Upper lobe of right lung (tissue), 1 donor: ENCODE measurements around the gene TRA2A. TPM values are rescaled to one million over a fixed set of nuclear protein-coding genes. Genes with fewer than 3 reads are reported as not detected.

Experiments used
- ATAC-seq: fragments of 200-7000 bp; cut with Tn5 transposase; one replicate; pipeline ENCODE4 v1.9.1; 2020; ENCODE audit warnings: mild to moderate bottlenecking, moderate library complexity
- DNase-seq: peaks from one replicate; pipeline ENCODE4 v3.0.0-alpha.2; 2020
- H3K27ac ChIP-seq: fragments of 200-600 bp; one replicate; pipeline ENCODE4 v1.8.0; 2022
- H3K27me3 ChIP-seq: fragments of 200-600 bp; one replicate; pipeline ENCODE4 v1.8.0; 2022; ENCODE audit warnings: mild to moderate bottlenecking
- H3K36me3 ChIP-seq: fragments of 200-600 bp; one replicate; pipeline ENCODE4 v1.8.0; 2022
- H3K4me1 ChIP-seq: fragments of 200-600 bp; one replicate; pipeline ENCODE4 v1.8.0; 2022
- H3K4me3 ChIP-seq: fragments of 200-600 bp; one replicate; pipeline ENCODE4 v1.8.0; 2022; ENCODE audit warnings: mild to moderate bottlenecking
- H3K9me3 ChIP-seq: fragments of 200-600 bp; one replicate; pipeline ENCODE4 v1.8.0; 2022
- intact Hi-C: fragments of 100-400 bp; cut with DNase I; formaldehyde crosslinking; loops from one replicate; pipeline ENCODE4 v1.11.0; 2022
- total RNA-seq: library from RNA; stranded (reverse); fragmentation: NEBNext Ultra II Directional; extraction: Animal tissue kit (Norgen Biotek cat#: 25700); gene quantifications from one replicate; pipeline ENCODE4 v1.2.1, GENCODE V29; 2021
- TF ChIP-seq, protein P1 (sequence below): fragments of 200-600 bp; IDR thresholded peaks from one replicate; pipeline ENCODE4 v1.8.0; 2022; ENCODE audit warnings: antibody characterized with exemption
- donor health status: DM: no; HTN: yes; CAD: no; lungs with severe emphysema.

TRA2A gene
- total RNA-seq, 1 donor from 2014 or later = 71.6 TPM

DNA sequence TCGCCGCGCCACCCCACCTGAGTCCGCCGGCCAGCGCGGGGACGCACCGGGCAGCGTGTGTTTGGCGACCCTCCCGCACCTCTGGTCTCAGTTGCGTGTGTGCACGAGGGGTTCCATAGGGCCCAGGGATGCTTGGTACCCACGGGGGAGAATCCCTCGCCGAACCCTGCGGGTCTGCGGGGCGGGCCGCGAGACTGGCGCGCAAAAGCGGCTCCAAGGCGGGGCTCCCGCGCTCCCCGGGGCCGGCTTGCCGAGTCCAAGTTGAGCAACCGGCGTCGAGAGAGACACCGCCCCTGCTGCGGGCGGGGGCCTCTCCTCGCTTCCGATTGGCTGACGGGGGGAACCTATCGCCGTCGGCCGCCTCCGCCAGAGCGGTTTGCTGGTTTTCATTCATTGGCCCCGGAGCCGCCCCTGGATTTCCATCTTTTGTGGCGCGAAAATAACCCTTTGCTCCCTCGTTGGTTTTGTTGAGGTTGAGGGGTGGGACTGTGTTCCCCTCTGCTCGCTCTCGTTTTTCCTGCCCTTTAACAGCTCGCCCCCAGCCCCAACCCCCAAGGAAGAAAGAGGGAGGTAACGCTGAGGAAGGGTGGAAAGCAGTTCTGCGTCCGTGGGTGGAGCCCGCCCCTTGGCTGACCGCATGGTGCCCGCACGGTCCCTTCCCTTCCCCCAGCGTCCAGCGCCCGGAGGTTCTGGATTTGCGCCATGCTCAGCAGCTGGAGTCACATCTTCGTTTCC is 57.5 kb downstream of the TRA2A start:
- Histone ChIP-seq H3K36me3 (no peaks in the 10 kb centered on the region), H3K27ac (no peak overlapping the region), H3K27me3 (peaks cover 100% of the 10 kb centered on the region), H3K4me1 (peaks cover 29% of the 10 kb centered on the region), H3K9me3 (no peaks in the 10 kb centered on the region), H3K4me3 (peak overlapping the region; percentile 25)
- DNase-seq = peak; percentile 86
- peak; percentile 92 for ATAC-seq
- intact Hi-C loops = no loop called here
- TF ChIP-seq, protein P1, sequence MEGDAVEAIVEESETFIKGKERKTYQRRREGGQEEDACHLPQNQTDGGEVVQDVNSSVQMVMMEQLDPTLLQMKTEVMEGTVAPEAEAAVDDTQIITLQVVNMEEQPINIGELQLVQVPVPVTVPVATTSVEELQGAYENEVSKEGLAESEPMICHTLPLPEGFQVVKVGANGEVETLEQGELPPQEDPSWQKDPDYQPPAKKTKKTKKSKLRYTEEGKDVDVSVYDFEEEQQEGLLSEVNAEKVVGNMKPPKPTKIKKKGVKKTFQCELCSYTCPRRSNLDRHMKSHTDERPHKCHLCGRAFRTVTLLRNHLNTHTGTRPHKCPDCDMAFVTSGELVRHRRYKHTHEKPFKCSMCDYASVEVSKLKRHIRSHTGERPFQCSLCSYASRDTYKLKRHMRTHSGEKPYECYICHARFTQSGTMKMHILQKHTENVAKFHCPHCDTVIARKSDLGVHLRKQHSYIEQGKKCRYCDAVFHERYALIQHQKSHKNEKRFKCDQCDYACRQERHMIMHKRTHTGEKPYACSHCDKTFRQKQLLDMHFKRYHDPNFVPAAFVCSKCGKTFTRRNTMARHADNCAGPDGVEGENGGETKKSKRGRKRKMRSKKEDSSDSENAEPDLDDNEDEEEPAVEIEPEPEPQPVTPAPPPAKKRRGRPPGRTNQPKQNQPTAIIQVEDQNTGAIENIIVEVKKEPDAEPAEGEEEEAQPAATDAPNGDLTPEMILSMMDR = no peak

DNA sequence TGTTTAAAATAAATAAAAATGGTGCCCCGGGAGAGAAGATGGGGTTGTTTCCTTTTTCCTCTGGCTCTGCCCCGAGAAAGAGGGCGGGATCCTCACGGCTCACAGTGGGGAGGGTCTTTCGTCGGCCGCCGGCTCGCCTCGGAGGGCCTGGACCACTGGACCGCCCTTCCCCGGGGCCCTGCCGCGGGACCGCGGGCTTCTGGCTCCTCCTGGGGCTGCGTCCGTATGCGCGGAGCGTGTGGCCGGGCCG is 58.0 kb downstream of the TRA2A start:
- Histone ChIP-seq H3K36me3 (no peaks in the 10 kb centered on the region), H3K4me1 (peaks cover 32% of the 10 kb centered on the region), H3K9me3 (no peaks in the 10 kb centered on the region), H3K4me3 (peak overlapping the region; percentile 25), H3K27me3 (peaks cover 100% of the 10 kb centered on the region), H3K27ac (no peak overlapping the region)
- intact Hi-C loops = no loop called here
- ATAC-seq (peak; percentile 44), DNase-seq (no peak)
- TF ChIP-seq, protein P1 = no peak

DNA sequence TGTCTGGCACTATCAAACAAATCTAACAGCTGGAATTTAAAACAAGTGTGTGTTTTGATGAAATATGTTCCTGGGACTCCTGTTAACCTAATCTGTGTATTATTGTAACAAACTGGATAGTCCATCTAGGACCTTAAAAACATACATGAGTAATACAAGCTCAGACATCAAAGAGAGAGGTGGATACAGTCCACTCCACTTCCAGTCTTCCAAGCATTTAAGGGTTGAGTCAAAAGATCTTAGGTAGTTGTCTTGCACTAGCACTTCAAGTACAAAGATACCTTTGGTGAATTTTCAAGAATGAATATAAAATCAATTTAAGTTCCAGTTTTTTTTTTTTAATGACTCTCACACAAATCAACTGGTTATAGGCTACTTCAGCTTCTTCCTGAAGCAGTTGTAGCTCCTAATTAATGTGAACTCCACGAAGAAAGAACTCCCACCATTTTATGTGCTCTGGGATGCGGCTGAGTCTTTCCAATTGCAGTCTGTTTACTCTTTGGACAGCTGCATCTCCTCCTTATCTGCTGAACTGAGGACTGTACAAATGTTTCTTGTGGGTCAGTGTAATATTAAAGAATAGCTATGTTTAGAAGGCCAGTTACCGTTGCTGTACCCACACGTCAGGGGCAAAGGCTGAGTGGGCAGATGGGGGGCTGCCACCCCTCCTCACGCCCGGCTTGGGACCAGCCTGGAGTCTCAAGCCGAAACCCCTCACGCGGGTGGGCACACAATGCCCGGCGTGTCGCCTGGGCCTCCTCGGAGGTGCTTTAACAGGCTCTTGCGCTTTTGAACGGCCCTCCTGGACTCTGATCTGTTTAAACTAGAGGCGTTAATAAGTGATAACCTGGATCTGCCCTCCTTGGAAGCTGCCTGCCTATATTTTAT is 58.6 kb downstream of the TRA2A start:
- H3K36me3 ChIP-seq = no peaks in the 10 kb centered on the region
- H3K27ac ChIP-seq = no peak overlapping the region
- DNase-seq = no peak
- H3K4me3 ChIP-seq = no peak overlapping the region
- no peak for ATAC-seq
- peaks cover 37% of the 10 kb centered on the region for H3K4me1 ChIP-seq
- H3K27me3 ChIP-seq = peaks cover 100% of the 10 kb centered on the region
- intact Hi-C loops = no loop called here
- TF ChIP-seq, protein P1 = no peak
- H3K9me3 ChIP-seq = no peaks in the 10 kb centered on the region

DNA sequence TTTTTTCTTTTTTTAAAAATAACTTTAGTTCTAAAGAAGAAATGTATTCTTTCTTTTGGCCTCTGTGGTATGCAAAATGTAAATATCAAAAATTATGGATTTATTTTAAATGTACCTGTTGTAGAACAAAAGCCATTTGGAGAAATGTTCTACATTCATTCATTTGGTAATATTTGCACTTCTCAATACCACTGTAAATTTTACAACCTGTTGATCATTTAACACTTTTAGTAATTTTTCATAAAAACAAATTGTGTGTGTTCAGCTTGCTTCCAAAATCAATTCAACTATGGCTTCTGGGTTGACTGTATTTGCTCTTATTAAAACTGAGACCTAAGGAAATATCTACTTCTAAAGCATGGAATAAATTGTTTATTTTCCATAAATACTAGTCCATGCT is 59.2 kb downstream of the TRA2A start:
- Histone ChIP-seq H3K27ac (no peak overlapping the region), H3K36me3 (no peaks in the 10 kb centered on the region), H3K27me3 (peaks cover 100% of the 10 kb centered on the region), H3K9me3 (no peaks in the 10 kb centered on the region), H3K4me3 (no peak overlapping the region), H3K4me1 (peaks cover 42% of the 10 kb centered on the region)
- ATAC-seq (no peak), DNase-seq (no peak)
- intact Hi-C loops = no loop called here
- TF ChIP-seq, protein P1 = no peak

DNA sequence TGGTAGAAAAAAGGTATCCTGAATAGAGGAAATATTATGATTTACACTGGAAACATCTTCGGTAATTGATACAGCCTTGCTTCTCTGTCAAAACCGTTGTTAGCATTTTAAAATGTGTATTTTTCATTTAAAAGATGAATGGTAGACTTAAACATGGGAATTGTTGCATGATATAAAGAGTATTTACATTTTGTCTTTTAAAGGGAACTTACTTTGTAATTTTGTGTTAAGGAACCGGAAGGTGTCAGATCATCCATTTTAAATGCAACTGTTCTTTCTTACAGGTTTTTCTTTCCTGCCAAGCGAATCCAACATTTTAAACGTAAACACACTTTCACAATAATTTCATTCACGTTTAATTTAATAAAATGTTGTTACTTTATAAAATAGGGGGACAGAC is 59.7 kb downstream of the TRA2A start:
- intact Hi-C loops = no loop called here
- H3K36me3 ChIP-seq = no peaks in the 10 kb centered on the region
- H3K4me3 ChIP-seq = no peak overlapping the region
- no peak overlapping the region for H3K27ac ChIP-seq
- ATAC-seq (no peak), DNase-seq (no peak)
- peaks cover 42% of the 10 kb centered on the region for H3K4me1 ChIP-seq
- peaks cover 100% of the 10 kb centered on the region for H3K27me3 ChIP-seq
- TF ChIP-seq, protein P1 = no peak
- no peaks in the 10 kb centered on the region for H3K9me3 ChIP-seq
